HepG2 (cell line): ENCODE data around the gene NAB1. TPM values are rescaled to one million over a fixed set of nuclear protein-coding genes. Genes with fewer than 3 reads are reported as not detected.

Experiments
- ATAC-seq: fragments of 200-7000 bp; cut with Tn5 transposase; 3 replicates; pipeline ENCODE4 v1.9.1; 2020; ENCODE audit warnings: mild to moderate bottlenecking, moderate library complexity
- BruUV-seq: library from RNA; stranded (reverse); fragments of 400-500 nt; replicated peaks from 2 replicates; lab custom pipeline; 2021; lab: Mats Ljungman, UMichigan
- CTCF ChIA-PET: fragments of 300-600 bp; formaldehyde crosslinking; extraction: SDS; loops from one replicate; lab custom pipeline; 2021; ENCODE audit warnings: low total read pairs, inconsistent platforms, low intra/inter-chr PET ratio; lab: Yijun Ruan, JAX
- POLR2A ChIA-PET: fragments of 350-600 bp; sonication (Branson Sonifier 250); formaldehyde crosslinking; loops from one replicate; lab custom pipeline; 2020; ENCODE audit warnings: antibody characterized with exemption, inconsistent platforms; lab: Yijun Ruan, JAX
- DNase-seq: peaks from one replicate; pipeline ENCODE4 v3.0.0-alpha.2; 2015; ENCODE audit warnings: low spot score
- FAIRE-seq: peaks from 3 replicates; lab custom pipeline; 2011; peaks lifted over from hg19 to GRCh38; lab: Jason Lieb, UNC
- H2AFZ ChIP-seq: one replicate; pipeline ENCODE4 v1.6.1; 2011; ENCODE audit warnings: low read length, inconsistent platforms
- H3K27ac ChIP-seq: fragments of 300-600 bp; 3 replicates; pipeline ENCODE4 v1.8.0; 2011; ENCODE audit warnings: mixed run types, mild to moderate bottlenecking, mixed read lengths, low read length, inconsistent platforms; ENCODE audit not compliant: insufficient read depth; ENCODE audit errors: extremely low read length
- H3K27me3 ChIP-seq, 2 experiments: fragments of 200-600 bp in 1 of 2; 2 replicates in 1 of 2; 3 replicates in 1 of 2; pipeline versions ENCODE4 v1.6.0 to v1.8.0; 2011; ENCODE audit warnings: low read length in 2 of 2, mild to moderate bottlenecking in 2 of 2, moderate library complexity in 2 of 2, inconsistent platforms in 1 of 2; ENCODE audit not compliant: insufficient read depth in 2 of 2, control insufficient read depth in 1 of 2
- H3K36me3 ChIP-seq, 2 experiments: fragments of 200-600 bp in 1 of 2; replicated peaks in 1 of 2; 2 replicates in 1 of 2; 3 replicates in 1 of 2; pipeline versions ENCODE4 v1.5.1 to v1.8.0; 2011; ENCODE audit warnings: low read length in 2 of 2, inconsistent platforms in 1 of 2; ENCODE audit not compliant: insufficient read depth in 2 of 2, control insufficient read depth in 1 of 2
- H3K4me1 ChIP-seq: 2 replicates; pipeline ENCODE4 v1.5.1; 2012; ENCODE audit warnings: low read length, inconsistent platforms; ENCODE audit not compliant: insufficient read depth
- H3K4me2 ChIP-seq: 2 replicates; pipeline ENCODE4 v1.6.0; 2011; ENCODE audit warnings: low read depth, low read length, inconsistent platforms
- H3K4me3 ChIP-seq, 3 experiments: fragments of 200-600 bp in 1 of 3; sonication (generic), shearing (Covaris generic) in 1 of 3; replicated peaks in 1 of 3; 2 replicates each; pipeline ENCODE4 v1.5.1; 2011 to 2016; ENCODE audit warnings: low read length in 3 of 3, inconsistent platforms in 2 of 3, low read depth in 2 of 3, mild to moderate bottlenecking in 2 of 3, control low read depth in 1 of 3, mixed read lengths in 1 of 3; ENCODE audit not compliant: insufficient read depth in 1 of 3
- H3K79me2 ChIP-seq: one replicate; pipeline ENCODE4 v1.6.1; 2011; ENCODE audit warnings: low read length, inconsistent platforms; ENCODE audit not compliant: insufficient read depth
- H3K9ac ChIP-seq: 2 replicates; pipeline ENCODE4 v1.6.0; 2011; ENCODE audit warnings: mild to moderate bottlenecking, low read depth, low read length, inconsistent platforms; ENCODE audit not compliant: insufficient read depth
- H3K9me3 ChIP-seq: 2 replicates; pipeline ENCODE4 v1.5.1; 2012; ENCODE audit warnings: mild to moderate bottlenecking, low read length
- H4K20me1 ChIP-seq: 2 replicates; pipeline ENCODE4 v1.6.0; 2011; ENCODE audit warnings: inconsistent platforms, mild to moderate bottlenecking, low read length, moderate library complexity; ENCODE audit not compliant: insufficient read depth
- HDAC2 ChIP-seq: sonication (generic); formaldehyde crosslinking; IDR thresholded peaks from 2 replicates; pipeline ENCODE4 v1.4.0; 2020; ENCODE audit warnings: missing genetic modification reagents
- HOXA7 ChIP-seq: sonication (generic); formaldehyde crosslinking; IDR thresholded peaks from 2 replicates; pipeline ENCODE4 v1.8.1; 2022; ENCODE audit warnings: mild to moderate bottlenecking, missing genetic modification reagents, moderate library complexity
- JUN ChIP-seq: sonication (generic); formaldehyde crosslinking; IDR thresholded peaks from 2 replicates; pipeline ENCODE4 v1.4.0; 2020; ENCODE audit warnings: mild to moderate bottlenecking, missing genetic modification reagents
- MZF1 ChIP-seq: sonication (generic); formaldehyde crosslinking; IDR thresholded peaks from 2 replicates; pipeline ENCODE4 v1.8.1; 2023; ENCODE audit warnings: mild to moderate bottlenecking, missing genetic modification reagents, borderline replicate concordance
- SOX5 ChIP-seq: IDR thresholded peaks from 2 replicates; pipeline ENCODE4 v1.6.1; 2016; ENCODE audit warnings: borderline replicate concordance
- SPEN ChIP-seq: sonication (generic); formaldehyde crosslinking; IDR thresholded peaks from 2 replicates; pipeline ENCODE4 v1.5.1; 2020; ENCODE audit warnings: low read depth, mild to moderate bottlenecking, missing genetic modification reagents
- TEAD3 ChIP-seq: optimal IDR thresholded peaks from 2 replicates; pipeline ENCODE3; 2016; ENCODE audit warnings: borderline replicate concordance
- THYN1 ChIP-seq: sonication (generic); formaldehyde crosslinking; IDR thresholded peaks from 2 replicates; pipeline ENCODE4 v1.8.1; 2023; ENCODE audit warnings: low read depth, mild to moderate bottlenecking, moderate library complexity, missing genetic modification reagents, borderline replicate concordance
- ZNF430 ChIP-seq: sonication (generic); formaldehyde crosslinking; IDR thresholded peaks from 2 replicates; pipeline ENCODE4 v1.9.0; 2021; ENCODE audit warnings: mild to moderate bottlenecking, missing genetic modification reagents
- ZNF460 ChIP-seq: sonication (generic); formaldehyde crosslinking; IDR thresholded peaks from 2 replicates; pipeline ENCODE4 v1.5.1; 2020; ENCODE audit warnings: missing genetic modification reagents, mild to moderate bottlenecking, borderline replicate concordance
- ZNF790 ChIP-seq: sonication (generic); formaldehyde crosslinking; IDR thresholded peaks from 2 replicates; pipeline ENCODE4 v1.8.0; 2022; ENCODE audit warnings: missing genetic modification reagents, mild to moderate bottlenecking, borderline replicate concordance
- WGBS: methylation state at CpG from one replicate; pipeline ENCODE4 v1.1.6; 2017; ENCODE audit warnings: low lambda C conversion rate; 5-methylcytosine and 5-hydroxymethylcytosine counted together
- in situ Hi-C: cut with HindIII; loops from 2 replicates; pipeline ENCODE4 v1.10.0; 2017; ENCODE audit warnings: low pct_unique_long_range_greater_than_20kb; ENCODE audit not compliant: extremely low pct_ligation_motif_present
- intact Hi-C: fragments of 100-400 bp; cut with micrococcal nuclease; formaldehyde crosslinking; loops from one replicate; pipeline ENCODE4 v1.10.0; 2022; ENCODE audit not compliant: unreplicated experiment
- polyA plus RNA-seq, 8 experiments: library from polyadenylated mRNA; depleted of rRNA in 3 of 8; stranded (reverse) in 7 of 8; unstranded in 1 of 8; fragments of >200 nt; fragmentation: Illumina TruSeq in 4 of 8; extraction: Trizol in 4 of 8; gene quantifications; 2 replicates each; pipeline versions ENCODE4 v1.2.1 to v1.2.3, GENCODE V29; 2011 to 2016; ENCODE audit warnings: low read depth in 4 of 8, missing spikeins in 1 of 8, mixed read lengths in 1 of 8; ENCODE audit not compliant: insufficient read depth in 1 of 8
- total RNA-seq, 5 experiments: library from RNA; depleted of rRNA; stranded (reverse); fragments of >200 nt; fragmentation: Illumina TruSeq; extraction: Trizol; gene quantifications; 2 replicates each; pipeline ENCODE4 v1.2.3, GENCODE V29; 2016; ENCODE audit warnings: low read depth in 1 of 5
- TF ChIP-seq, protein P1 (sequence below): sonication (generic); formaldehyde crosslinking; IDR thresholded peaks from 2 replicates; pipeline ENCODE4 v1.4.0; 2020; ENCODE audit warnings: mild to moderate bottlenecking, missing genetic modification reagents, borderline replicate concordance

NAB1 gene
- total and polyA plus RNA-seq, 2 of the 13 experiments (the other 11 are each of a cell fraction or from before 2014, with no cell fraction given): 24.5 to 46.0 TPM

DNA sequence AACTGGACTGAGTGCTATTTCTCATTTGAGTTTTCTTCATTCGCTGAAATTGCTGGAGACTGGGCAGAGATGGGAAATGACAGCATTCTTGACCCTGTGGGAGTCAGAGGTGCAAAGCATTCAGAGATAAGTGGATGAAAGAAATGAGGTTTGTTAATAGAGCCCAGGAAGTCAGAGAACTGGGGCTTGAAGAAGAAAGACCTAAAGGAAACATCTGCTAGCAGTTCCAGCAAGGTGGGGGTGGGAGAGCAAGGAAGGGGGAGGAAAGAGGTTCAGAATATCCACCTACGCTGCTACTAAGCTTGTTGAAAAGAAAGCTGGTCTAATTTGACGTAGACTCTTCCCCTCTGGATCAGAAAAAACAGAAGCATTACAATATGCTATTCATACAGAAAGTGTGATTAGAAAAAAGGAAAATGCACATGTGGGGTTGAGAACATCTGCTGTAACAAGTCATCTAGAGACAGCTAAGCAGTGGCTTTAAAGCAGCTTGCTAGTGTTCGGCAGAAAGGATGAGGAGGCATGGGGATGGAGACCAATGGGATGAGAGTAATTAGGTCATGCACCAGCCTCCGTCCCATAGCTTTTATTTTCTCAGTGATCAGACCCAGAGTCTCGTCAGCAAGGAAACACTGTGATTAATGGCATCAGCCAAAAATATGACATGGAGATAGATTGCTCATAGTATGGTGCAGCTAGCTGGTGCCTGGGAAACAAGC lies 29.7 kb downstream of the NAB1 start:
- no peak for ATAC-seq
- H3K9me3 ChIP-seq: no peaks in the 10 kb centered on the region
- ChIA-PET CTCF (no interaction called here), POLR2A (no interaction called here)
- in situ Hi-C loops: no loop called here
- no peak for FAIRE-seq
- no peaks in the 10 kb centered on the region for H3K79me2 ChIP-seq
- no peaks in the 10 kb centered on the region for H3K27me3 ChIP-seq
- no TSS peak for BruUV-seq
- peaks cover 9% of the 10 kb centered on the region; the same call in 1 of the 2 replicates for H3K4me1 ChIP-seq
- no peak overlapping the region for H3K4me2 ChIP-seq
- H3K9ac ChIP-seq: no peak overlapping the region
- H2AFZ ChIP-seq: no peak overlapping the region
- H3K36me3 ChIP-seq: peaks cover 7 to 42% of the 10 kb centered on the region in 2 experiments
- no peaks in the 10 kb centered on the region for H4K20me1 ChIP-seq
- no peak overlapping the region for H3K27ac ChIP-seq
- intact Hi-C loops: no loop called here
- no peak overlapping the region for H3K4me3 ChIP-seq
- DNase-seq: no peak
- TF ChIP-seq ZNF790 (CRISPR knock-in tag): no peak
- TF ChIP-seq, protein P1, sequence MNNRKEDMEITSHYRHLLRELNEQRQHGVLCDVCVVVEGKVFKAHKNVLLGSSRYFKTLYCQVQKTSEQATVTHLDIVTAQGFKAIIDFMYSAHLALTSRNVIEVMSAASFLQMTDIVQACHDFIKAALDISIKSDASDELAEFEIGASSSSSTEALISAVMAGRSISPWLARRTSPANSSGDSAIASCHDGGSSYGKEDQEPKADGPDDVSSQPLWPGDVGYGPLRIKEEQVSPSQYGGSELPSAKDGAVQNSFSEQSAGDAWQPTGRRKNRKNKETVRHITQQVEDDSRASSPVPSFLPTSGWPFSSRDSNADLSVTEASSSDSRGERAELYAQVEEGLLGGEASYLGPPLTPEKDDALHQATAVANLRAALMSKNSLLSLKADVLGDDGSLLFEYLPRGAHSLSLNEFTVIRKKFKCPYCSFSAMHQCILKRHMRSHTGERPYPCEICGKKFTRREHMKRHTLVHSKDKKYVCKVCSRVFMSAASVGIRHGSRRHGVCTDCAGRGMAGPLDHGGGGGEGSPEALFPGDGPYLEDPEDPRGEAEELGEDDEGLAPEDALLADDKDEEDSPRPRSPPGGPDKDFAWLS: no peak
- TF ChIP-seq TEAD3: no peak
- TF ChIP-seq THYN1: no peak
- TF ChIP-seq HDAC2: no peak
- 96% methylated on average over 6 of the region's 6 CpGs for WGBS

DNA sequence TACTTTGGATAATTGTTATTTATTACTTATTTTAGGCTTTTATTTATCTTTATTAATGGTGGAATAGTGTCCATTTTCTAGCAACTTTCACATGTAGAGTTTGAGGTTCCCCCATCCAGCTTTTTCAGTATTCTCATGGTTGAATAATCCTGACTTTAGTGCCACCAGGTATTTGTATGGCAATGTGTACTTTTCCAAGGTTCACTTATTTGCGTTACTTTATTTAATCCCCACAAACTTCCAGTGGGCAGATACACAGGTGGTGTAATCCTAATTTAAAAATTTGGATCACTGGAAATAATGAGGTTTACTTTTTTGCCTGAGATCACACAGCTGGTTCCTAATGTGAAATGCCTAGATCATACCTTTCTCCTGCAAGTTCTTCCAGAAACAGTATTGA lies 30.5 kb downstream of the NAB1 start:
- in situ Hi-C loops: no loop called here
- TF ChIP-seq SPEN (no peak), ZNF460 (CRISPR knock-in tag) (no peak), MZF1 (CRISPR knock-in tag) (no peak), HOXA7 (CRISPR knock-in tag) (no peak), ZNF430 (CRISPR knock-in tag) (no peak), SOX5 (no peak), JUN (no peak)

More for the DNA sequence above, 30.5 kb downstream of the NAB1 start:
- H3K27me3 ChIP-seq: no peaks in the 10 kb centered on the region
- ATAC-seq: no peak
- POLR2A ChIA-PET: no interaction called here
- H2AFZ ChIP-seq: no peak overlapping the region
- no peak overlapping the region for H3K4me2 ChIP-seq
- intact Hi-C loops: no loop called here
- BruUV-seq: no TSS peak
- CTCF ChIA-PET: no interaction called here
- H3K9ac ChIP-seq: no peak overlapping the region
- H4K20me1 ChIP-seq: no peaks in the 10 kb centered on the region
- DNase-seq: no peak
- H3K9me3 ChIP-seq: no peaks in the 10 kb centered on the region
- no peak for FAIRE-seq
- H3K27ac ChIP-seq: no peak overlapping the region
- H3K36me3 ChIP-seq: peaks cover 4 to 36% of the 10 kb centered on the region in 2 experiments
- peaks cover 9% of the 10 kb centered on the region; the same call in 1 of the 2 replicates for H3K4me1 ChIP-seq
- 82% methylated on average over 1 of the region's 1 CpG for WGBS
- H3K79me2 ChIP-seq: no peaks in the 10 kb centered on the region
- no peak overlapping the region for H3K4me3 ChIP-seq
